ENCODE results near the gene RIMKLB. TPM values are rescaled to one million over a fixed set of nuclear protein-coding genes. Genes with fewer than 3 reads are reported as not detected.

The RIMKLB gene
- polyA plus RNA-seq, 1 of the 3 experiments (the other 2 are of a cell fraction), result 24.5 TPM

DNA sequence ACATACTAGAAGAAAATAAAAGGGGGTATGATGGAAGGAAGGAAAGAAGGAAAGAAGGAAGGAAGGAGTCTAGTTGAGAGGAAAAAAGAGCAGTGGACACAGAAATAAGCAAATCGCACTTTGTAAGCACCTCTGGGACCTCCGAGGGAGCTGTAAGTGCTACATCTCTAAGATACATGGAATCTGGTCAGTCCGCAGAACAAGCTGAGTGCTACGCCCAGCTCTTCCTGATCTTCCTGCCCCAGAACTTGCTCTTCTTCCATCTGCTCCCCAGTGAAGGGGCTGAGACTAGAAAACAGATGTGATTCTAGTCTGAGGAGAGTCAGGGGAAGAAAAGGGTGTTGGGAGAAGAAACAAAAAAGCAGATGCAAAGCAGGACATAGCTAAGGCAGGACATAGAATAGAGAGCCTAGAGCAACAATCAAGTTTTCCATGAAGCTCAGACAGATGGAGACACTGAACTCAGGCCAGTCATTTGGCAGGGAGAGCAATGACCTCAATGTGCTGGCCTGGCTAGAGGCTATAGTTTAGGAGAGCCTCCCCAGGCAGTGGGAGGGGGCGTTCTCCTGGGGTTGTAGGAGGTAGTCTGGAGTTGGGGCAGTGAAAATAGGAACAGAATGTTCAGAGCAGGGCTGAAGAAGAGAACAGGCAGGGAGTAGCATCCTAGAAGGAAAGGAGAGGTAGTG, 33.4 kb upstream of the RIMKLB start (continued):
- TF ChIP-seq GABPA (IDR thresholded peaks at IDR 0.05; ENCODE audit: low read depth) (no peak), NRF1 (IDR thresholded peaks at IDR 0.05; ENCODE audit: low read depth, low read length) (no peak), MXI1 (IDR thresholded peaks at IDR 0.05; ENCODE audit: low read depth, low read length) (no peak), YY1 (IDR thresholded peaks at IDR 0.05; ENCODE audit: low read depth) (no peak), FOXJ3 (CRISPR knock-in tag; IDR thresholded peaks at IDR 0.05) (no peak), JUND (IDR thresholded peaks at IDR 0.05) (no peak), RCOR1 (IDR thresholded peaks at IDR 0.05; ENCODE audit: low read length) (no peak), ELF1 (IDR thresholded peaks at IDR 0.05) (no peak)
- TF ChIP-seq, protein P1, sequence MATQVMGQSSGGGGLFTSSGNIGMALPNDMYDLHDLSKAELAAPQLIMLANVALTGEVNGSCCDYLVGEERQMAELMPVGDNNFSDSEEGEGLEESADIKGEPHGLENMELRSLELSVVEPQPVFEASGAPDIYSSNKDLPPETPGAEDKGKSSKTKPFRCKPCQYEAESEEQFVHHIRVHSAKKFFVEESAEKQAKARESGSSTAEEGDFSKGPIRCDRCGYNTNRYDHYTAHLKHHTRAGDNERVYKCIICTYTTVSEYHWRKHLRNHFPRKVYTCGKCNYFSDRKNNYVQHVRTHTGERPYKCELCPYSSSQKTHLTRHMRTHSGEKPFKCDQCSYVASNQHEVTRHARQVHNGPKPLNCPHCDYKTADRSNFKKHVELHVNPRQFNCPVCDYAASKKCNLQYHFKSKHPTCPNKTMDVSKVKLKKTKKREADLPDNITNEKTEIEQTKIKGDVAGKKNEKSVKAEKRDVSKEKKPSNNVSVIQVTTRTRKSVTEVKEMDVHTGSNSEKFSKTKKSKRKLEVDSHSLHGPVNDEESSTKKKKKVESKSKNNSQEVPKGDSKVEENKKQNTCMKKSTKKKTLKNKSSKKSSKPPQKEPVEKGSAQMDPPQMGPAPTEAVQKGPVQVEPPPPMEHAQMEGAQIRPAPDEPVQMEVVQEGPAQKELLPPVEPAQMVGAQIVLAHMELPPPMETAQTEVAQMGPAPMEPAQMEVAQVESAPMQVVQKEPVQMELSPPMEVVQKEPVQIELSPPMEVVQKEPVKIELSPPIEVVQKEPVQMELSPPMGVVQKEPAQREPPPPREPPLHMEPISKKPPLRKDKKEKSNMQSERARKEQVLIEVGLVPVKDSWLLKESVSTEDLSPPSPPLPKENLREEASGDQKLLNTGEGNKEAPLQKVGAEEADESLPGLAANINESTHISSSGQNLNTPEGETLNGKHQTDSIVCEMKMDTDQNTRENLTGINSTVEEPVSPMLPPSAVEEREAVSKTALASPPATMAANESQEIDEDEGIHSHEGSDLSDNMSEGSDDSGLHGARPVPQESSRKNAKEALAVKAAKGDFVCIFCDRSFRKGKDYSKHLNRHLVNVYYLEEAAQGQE (IDR thresholded peaks at IDR 0.05; ENCODE audit: low read depth, low read length), result no peak

DNA sequence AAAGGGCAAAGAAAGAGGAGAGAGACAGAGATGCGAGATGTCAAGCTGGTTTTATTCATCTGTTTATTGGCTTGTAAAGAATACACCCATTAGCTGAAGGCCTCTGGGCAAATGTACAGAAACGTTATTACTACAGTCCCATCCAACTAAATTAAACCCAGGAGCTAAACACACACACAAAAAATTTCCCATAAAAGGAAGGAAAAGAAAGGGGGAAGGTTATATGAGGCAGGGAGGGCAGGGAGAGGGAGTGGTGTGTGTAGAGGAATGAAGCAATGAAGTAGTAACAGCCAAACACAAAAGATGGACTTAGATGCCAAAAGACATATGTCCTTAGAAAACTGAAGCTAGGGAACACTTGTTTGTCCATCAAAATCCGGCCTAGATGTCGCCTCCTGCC, 32.0 kb upstream of the RIMKLB start:
- no peaks in the 10 kb centered on the region for H3K4me1 ChIP-seq (ENCODE audit: control insufficient read depth in 1 of 2, insufficient read depth in 2 of 2, low read depth in 1 of 2, low read length in 1 of 2)
- no peaks in the 10 kb centered on the region for H3K36me3 ChIP-seq (replicated peaks in 1 of 2; ENCODE audit: control insufficient read depth in 1 of 2, insufficient read depth in 2 of 2, low read length in 1 of 2)
- H3K9ac ChIP-seq, result no peak overlapping the region

More for the DNA sequence above, 32.0 kb upstream of the RIMKLB start:
- Histone ChIP-seq H2AFZ (ENCODE audit: low read depth) (no peak overlapping the region), H3K27ac (ENCODE audit: low read depth in 2 of 2, low read length in 1 of 2) (no peak overlapping the region), H3K4me2 (no peak overlapping the region), H3K9me3 (no peaks in the 10 kb centered on the region), H4K20me1 (ENCODE audit: insufficient read depth) (no peaks in the 10 kb centered on the region), H3K4me3 (ENCODE audit: low read depth in 2 of 2, low read length in 1 of 2) (no peak overlapping the region), H3F3A (replicated peaks; ENCODE audit: insufficient read depth) (no peaks in the 10 kb centered on the region), H3K27me3 (ENCODE audit: insufficient read depth) (peaks cover 5% of the 10 kb centered on the region; the same call in 1 of the 2 replicates), H3K9me2 (no peaks in the 10 kb centered on the region), H3K79me2 (ENCODE audit: insufficient read depth) (no peaks in the 10 kb centered on the region)
- CTCF ChIA-PET, result interaction anchor here (1.2 to 1.3 kb wide), 2 partner anchors 215 to 225 kb away, joined by 3 to 6 read pairs; no protein-coding TSS in a partner anchor
- POLR2A ChIA-PET, result no interaction called here
- DNase-seq, result no peak
- 21% methylated on average over 4 of the region's 4 CpGs for WGBS (ENCODE audit: low lambda C conversion rate)
- TF ChIP-seq, protein P2, sequence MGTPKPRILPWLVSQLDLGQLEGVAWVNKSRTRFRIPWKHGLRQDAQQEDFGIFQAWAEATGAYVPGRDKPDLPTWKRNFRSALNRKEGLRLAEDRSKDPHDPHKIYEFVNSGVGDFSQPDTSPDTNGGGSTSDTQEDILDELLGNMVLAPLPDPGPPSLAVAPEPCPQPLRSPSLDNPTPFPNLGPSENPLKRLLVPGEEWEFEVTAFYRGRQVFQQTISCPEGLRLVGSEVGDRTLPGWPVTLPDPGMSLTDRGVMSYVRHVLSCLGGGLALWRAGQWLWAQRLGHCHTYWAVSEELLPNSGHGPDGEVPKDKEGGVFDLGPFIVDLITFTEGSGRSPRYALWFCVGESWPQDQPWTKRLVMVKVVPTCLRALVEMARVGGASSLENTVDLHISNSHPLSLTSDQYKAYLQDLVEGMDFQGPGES (IDR thresholded peaks at IDR 0.05; ENCODE audit: low read depth, low read length), result no peak
- no peak for TF ChIP-seq CHD2 (IDR thresholded peaks at IDR 0.05; ENCODE audit: low read length, partially characterized antibody)
- TF ChIP-seq SIN3A (IDR thresholded peaks at IDR 0.05; ENCODE audit: borderline replicate concordance, low read depth, low read length), result no peak
- TF ChIP-seq MEF2A (IDR thresholded peaks at IDR 0.05; ENCODE audit: borderline replicate concordance, low read depth), result no peak
- TF ChIP-seq JUND (IDR thresholded peaks at IDR 0.05), result no peak
- TF ChIP-seq TEAD4 (IDR thresholded peaks at IDR 0.05; ENCODE audit: borderline replicate concordance, insufficient read depth), result no peak
- no peak for TF ChIP-seq GABPA (IDR thresholded peaks at IDR 0.05; ENCODE audit: low read depth)
- no peak for TF ChIP-seq MXI1 (IDR thresholded peaks at IDR 0.05; ENCODE audit: low read depth, low read length)
- TF ChIP-seq FOSL2 (IDR thresholded peaks at IDR 0.05; ENCODE audit: borderline replicate concordance, low read depth), result no peak
- no peak for TF ChIP-seq RAD21 (IDR thresholded peaks at IDR 0.05; ENCODE audit: low read length)
- TF ChIP-seq FOXJ3 (CRISPR knock-in tag; IDR thresholded peaks at IDR 0.05), result no peak
- TF ChIP-seq YY1 (IDR thresholded peaks at IDR 0.05; ENCODE audit: low read depth), result no peak
- no peak for TF ChIP-seq EZH2phosphoT487 (IDR thresholded peaks at IDR 0.05; ENCODE audit: borderline replicate concordance, low read depth)
- no peak for TF ChIP-seq TCF12 (IDR thresholded peaks at IDR 0.05)
- TF ChIP-seq FOXM1 (IDR thresholded peaks at IDR 0.05; ENCODE audit: low read depth), result no peak
- no peak for TF ChIP-seq ELF1 (IDR thresholded peaks at IDR 0.05)
- TF ChIP-seq RCOR1 (IDR thresholded peaks at IDR 0.05; ENCODE audit: low read length), result no peak
- TF ChIP-seq, protein P3, sequence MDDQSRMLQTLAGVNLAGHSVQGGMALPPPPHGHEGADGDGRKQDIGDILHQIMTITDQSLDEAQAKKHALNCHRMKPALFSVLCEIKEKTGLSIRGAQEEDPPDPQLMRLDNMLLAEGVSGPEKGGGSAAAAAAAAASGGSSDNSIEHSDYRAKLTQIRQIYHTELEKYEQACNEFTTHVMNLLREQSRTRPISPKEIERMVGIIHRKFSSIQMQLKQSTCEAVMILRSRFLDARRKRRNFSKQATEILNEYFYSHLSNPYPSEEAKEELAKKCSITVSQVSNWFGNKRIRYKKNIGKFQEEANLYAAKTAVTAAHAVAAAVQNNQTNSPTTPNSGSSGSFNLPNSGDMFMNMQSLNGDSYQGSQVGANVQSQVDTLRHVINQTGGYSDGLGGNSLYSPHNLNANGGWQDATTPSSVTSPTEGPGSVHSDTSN (IDR thresholded peaks at IDR 0.05), result no peak
- TF ChIP-seq RFX5 (IDR thresholded peaks at IDR 0.05; ENCODE audit: low read length), result no peak
- no peak for TF ChIP-seq RXRA (IDR thresholded peaks at IDR 0.05; ENCODE audit: borderline replicate concordance, low read depth)
